ENCODE results near the gene USO1. TPM values are rescaled to one million over a fixed set of nuclear protein-coding genes. Genes with fewer than 3 reads are reported as not detected.

Gene USO1
- total and polyA plus RNA-seq, 3 donors from 2014 or later: 53.3 to 64.6 (median 57.5) TPM

DNA sequence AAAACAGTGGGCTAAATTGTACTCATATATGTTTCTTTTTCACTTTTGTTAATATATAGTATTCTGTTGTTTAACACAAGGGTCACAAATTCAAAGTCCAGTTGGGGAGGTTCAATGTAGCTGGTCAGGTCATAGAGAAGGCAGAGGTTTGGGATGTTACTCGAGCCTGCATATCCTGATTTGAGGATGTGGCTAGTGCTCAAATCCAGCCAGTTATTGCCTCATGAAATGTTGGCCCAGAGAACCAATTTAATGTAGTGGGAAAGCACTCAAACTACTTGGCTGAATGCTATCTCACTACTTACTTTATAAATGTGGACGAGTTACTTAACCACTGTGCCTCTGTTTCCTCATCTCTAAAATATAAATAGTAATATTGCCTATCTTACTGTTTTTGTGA lies 12.5 kb downstream of the USO1 start:
- no peaks in the 10 kb centered on the region for H3K36me3 ChIP-seq (ENCODE audit: low read depth, missing control alignments)

GRCh38 chr4:75737398-75737797 lies 13.0 kb downstream of the USO1 start:
- Histone ChIP-seq H3K4me1 (peaks cover 8% of the 10 kb centered on the region), H3K27me3 (no peaks in the 10 kb centered on the region), H3K36me3 (ENCODE audit: low read depth, missing control alignments) (no peaks in the 10 kb centered on the region), H3K4me3 (no peak overlapping the region), H3K27ac (peak overlapping the region in 1 of 2 donors; percentile 21), H3K9me3 (no peaks in the 10 kb centered on the region)
- intact Hi-C loops (cut with DNase I; ENCODE audit: low total_unique reads): no loop called here
- TF ChIP-seq POLR2A (IDR thresholded peaks at IDR 0.05): no peak
- TF ChIP-seq, protein P1, sequence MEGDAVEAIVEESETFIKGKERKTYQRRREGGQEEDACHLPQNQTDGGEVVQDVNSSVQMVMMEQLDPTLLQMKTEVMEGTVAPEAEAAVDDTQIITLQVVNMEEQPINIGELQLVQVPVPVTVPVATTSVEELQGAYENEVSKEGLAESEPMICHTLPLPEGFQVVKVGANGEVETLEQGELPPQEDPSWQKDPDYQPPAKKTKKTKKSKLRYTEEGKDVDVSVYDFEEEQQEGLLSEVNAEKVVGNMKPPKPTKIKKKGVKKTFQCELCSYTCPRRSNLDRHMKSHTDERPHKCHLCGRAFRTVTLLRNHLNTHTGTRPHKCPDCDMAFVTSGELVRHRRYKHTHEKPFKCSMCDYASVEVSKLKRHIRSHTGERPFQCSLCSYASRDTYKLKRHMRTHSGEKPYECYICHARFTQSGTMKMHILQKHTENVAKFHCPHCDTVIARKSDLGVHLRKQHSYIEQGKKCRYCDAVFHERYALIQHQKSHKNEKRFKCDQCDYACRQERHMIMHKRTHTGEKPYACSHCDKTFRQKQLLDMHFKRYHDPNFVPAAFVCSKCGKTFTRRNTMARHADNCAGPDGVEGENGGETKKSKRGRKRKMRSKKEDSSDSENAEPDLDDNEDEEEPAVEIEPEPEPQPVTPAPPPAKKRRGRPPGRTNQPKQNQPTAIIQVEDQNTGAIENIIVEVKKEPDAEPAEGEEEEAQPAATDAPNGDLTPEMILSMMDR (IDR thresholded peaks at IDR 0.05): no peak
- no peak for DNase-seq
- WGBS, 2 donors: 51 to 53% methylated on average over 2 of the region's 2 CpGs

More for the DNA sequence above, 12.5 kb downstream of the USO1 start:
- Histone ChIP-seq H3K4me3 (no peak overlapping the region), H3K9me3 (no peaks in the 10 kb centered on the region), H3K27ac (peak overlapping the region in 1 of 2 donors; percentile 21), H3K27me3 (no peaks in the 10 kb centered on the region), H3K4me1 (peaks cover 8% of the 10 kb centered on the region)
- 44 to 55% methylated on average over 2 of the region's 2 CpGs for WGBS, 2 donors
- TF ChIP-seq, protein P1 (IDR thresholded peaks at IDR 0.05): no peak
- no peak for TF ChIP-seq POLR2A (IDR thresholded peaks at IDR 0.05)
- DNase-seq: no peak
- intact Hi-C loops (cut with DNase I; ENCODE audit: low total_unique reads): no loop called here

DNA sequence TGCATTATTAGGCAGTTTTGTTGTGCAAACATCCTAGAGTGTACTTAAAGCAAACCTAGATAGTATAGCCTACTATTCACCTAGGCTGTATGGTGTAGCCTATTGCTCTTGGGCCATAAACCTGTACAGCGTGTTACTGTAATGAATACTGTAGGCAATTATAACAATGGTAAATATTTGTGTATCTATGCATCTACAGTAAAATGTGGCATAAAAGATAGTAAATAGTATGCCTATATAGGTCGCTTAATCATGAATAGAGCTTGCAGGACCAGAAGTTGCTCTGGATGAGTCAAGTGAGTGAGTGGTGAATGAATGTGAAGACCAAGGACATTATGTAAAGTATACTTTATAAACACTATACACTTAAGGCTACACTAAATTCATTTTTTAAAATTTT lies 16.6 kb downstream of the USO1 start:
- TF ChIP-seq, protein P1 (IDR thresholded peaks at IDR 0.05): no peak
- no peak for TF ChIP-seq POLR2A (IDR thresholded peaks at IDR 0.05)
- Histone ChIP-seq H3K4me1 (peaks cover 8% of the 10 kb centered on the region), H3K4me3 (no peak overlapping the region), H3K36me3 (ENCODE audit: low read depth, missing control alignments) (no peaks in the 10 kb centered on the region), H3K9me3 (no peaks in the 10 kb centered on the region), H3K27me3 (no peaks in the 10 kb centered on the region), H3K27ac (no peak overlapping the region)
- DNase-seq: no peak
- 92 to 98% methylated on average over 2 of the region's 2 CpGs for WGBS, 2 donors
- intact Hi-C loops (cut with DNase I; ENCODE audit: low total_unique reads): no loop called here

GRCh38 chr4:75742451-75742850 lies 18.1 kb downstream of the USO1 start:
- no peaks in the 10 kb centered on the region for H3K36me3 ChIP-seq (ENCODE audit: low read depth, missing control alignments)
- intact Hi-C loops (cut with DNase I; ENCODE audit: low total_unique reads): no loop called here
- H3K27me3 ChIP-seq: no peaks in the 10 kb centered on the region
- no peaks in the 10 kb centered on the region for H3K9me3 ChIP-seq
- no peak for DNase-seq
- H3K4me3 ChIP-seq: no peak overlapping the region
- TF ChIP-seq POLR2A (IDR thresholded peaks at IDR 0.05): no peak
- TF ChIP-seq, protein P1 (IDR thresholded peaks at IDR 0.05): no peak
- peaks cover under 1% of the 10 kb centered on the region for H3K4me1 ChIP-seq
- H3K27ac ChIP-seq: no peak overlapping the region

DNA sequence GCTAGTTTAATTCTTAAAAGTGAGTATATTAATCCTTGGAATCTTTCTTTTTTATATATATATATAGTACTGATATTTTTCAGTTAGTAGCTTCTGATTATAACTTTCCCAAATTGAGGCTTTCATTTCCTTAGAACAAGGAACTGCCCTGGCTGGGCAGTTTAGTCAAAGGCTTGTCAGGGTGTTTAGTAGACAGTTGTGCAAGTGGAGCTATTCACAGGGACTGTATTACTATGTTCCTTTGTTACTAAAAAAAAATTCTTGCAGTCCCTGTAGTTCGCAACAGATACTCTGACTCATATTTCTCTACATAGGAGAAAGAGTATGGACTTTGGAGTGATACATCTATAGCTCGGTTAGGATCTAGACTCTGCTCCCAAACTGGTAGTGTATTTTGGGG lies 20.8 kb downstream of the USO1 start:
- intact Hi-C loops (cut with DNase I; ENCODE audit: low total_unique reads): no loop called here
- Histone ChIP-seq H3K9me3 (no peaks in the 10 kb centered on the region), H3K27ac (no peak overlapping the region), H3K27me3 (no peaks in the 10 kb centered on the region), H3K4me3 (no peak overlapping the region), H3K36me3 (ENCODE audit: low read depth, missing control alignments) (no peaks in the 10 kb centered on the region), H3K4me1 (no peaks in the 10 kb centered on the region)
- TF ChIP-seq, protein P1 (IDR thresholded peaks at IDR 0.05): no peak
- no peak for TF ChIP-seq POLR2A (IDR thresholded peaks at IDR 0.05)
- no peak for DNase-seq
- 74 to 78% methylated on average over 2 of the region's 2 CpGs for WGBS, 2 donors

All from testis (tissue), 3 donors.